HG02610 (cell line): Measurements from ENCODE around the gene TSPYL4.
A peak's percentile ranks its signal among the peaks of the same experiment; 100 is the strongest.
"Not testable (repeated sequence)": the region's sequence is repeated elsewhere in the genome, so short reads cannot be mapped to it uniquely, and the experiment has no call there.

Experiments
- ATAC-seq: cut with Tn5 transposase; IDR thresholded peaks from one replicate; pipeline ENCODE4 v1.9.1; 2021; ENCODE audit warnings: mild to moderate bottlenecking, moderate library complexity; ENCODE audit not compliant: unreplicated experiment

TSPYL4 gene

GRCh38 chr6:116253505-116254296 lies at the start of gene TSPYL4:
TSPYL4 (minus strand) TSS chr6:116254075; CDS start chr6:116254008, 67 bp downstream.
- ATAC-seq, result peak; percentile 99

- ATAC-seq, result no peak
Measured at GRCh38 chr6:116301104-116301503, 47.2 kb upstream of the TSPYL4 start.

GRCh38 chr6:116300566-116300965 lies 46.7 kb upstream of the TSPYL4 start:
- ATAC-seq, result no peak

GRCh38 chr6:116298973-116299372 lies 45.1 kb upstream of the TSPYL4 start:
- no peak for ATAC-seq

- ATAC-seq, result no peak
Measured at GRCh38 chr6:116298273-116298672, 44.4 kb upstream of the TSPYL4 start.

GRCh38 chr6:116292553-116292952 lies 38.7 kb upstream of the TSPYL4 start:
- no peak for ATAC-seq

GRCh38 chr6:116291701-116292396 lies 38.0 kb upstream of the TSPYL4 start:
- ATAC-seq, result no peak

- ATAC-seq, result no peak
Measured at GRCh38 chr6:116290799-116291198, 36.9 kb upstream of the TSPYL4 start.

GRCh38 chr6:116289876-116290275 lies 36.0 kb upstream of the TSPYL4 start:
- ATAC-seq, result no peak

GRCh38 chr6:116287689-116288282 lies 33.9 kb upstream of the TSPYL4 start:
- ATAC-seq, result no peak

GRCh38 chr6:116286773-116287358 lies 33.0 kb upstream of the TSPYL4 start:
- no peak for ATAC-seq

GRCh38 chr6:116284984-116285383 lies 31.1 kb upstream of the TSPYL4 start:
- not testable (repeated sequence) for ATAC-seq

GRCh38 chr6:116283191-116283590 lies 29.3 kb upstream of the TSPYL4 start:
- ATAC-seq, result no peak

GRCh38 chr6:116282698-116283097 lies 28.8 kb upstream of the TSPYL4 start:
- no peak for ATAC-seq

GRCh38 chr6:116280933-116281316 lies 27.1 kb upstream of the TSPYL4 start:
- ATAC-seq, result no peak

- ATAC-seq, result no peak
Measured at GRCh38 chr6:116280161-116280932, 26.5 kb upstream of the TSPYL4 start.

GRCh38 chr6:116279232-116280160 lies 25.6 kb upstream of the TSPYL4 start, which contains the start of gene TSPYL1:
TSPYL1 (minus strand) TSS chr6:116279930; CDS start chr6:116279830, 100 bp downstream.
- peak; percentile 96 for ATAC-seq

GRCh38 chr6:116278854-116279231 lies 25.0 kb upstream of the TSPYL4 start:
- no peak for ATAC-seq

GRCh38 chr6:116278481-116278829 lies 24.6 kb upstream of the TSPYL4 start:
- ATAC-seq, result no peak

- ATAC-seq, result no peak
Measured at GRCh38 chr6:116277124-116277523, 23.2 kb upstream of the TSPYL4 start.
